B cell (primary cell): ENCODE data around the gene BCAP29. TPM values are rescaled to one million over a fixed set of nuclear protein-coding genes. Genes with fewer than 3 reads are reported as not detected.
A peak's percentile ranks its signal among the peaks of the same experiment; 100 is the strongest.

Experiments used
- ATAC-seq: fragments of 200-7000 bp; cut with Tn5 transposase; one replicate; pipeline ENCODE4 v1.10.0; 2021; ENCODE audit warnings: low read depth, mild to moderate bottlenecking, moderate number of reproducible peaks, moderate library complexity
- CTCF ChIA-PET: fragments of 350-600 bp; sonication (Branson Sonifier 250); formaldehyde crosslinking; loops from one replicate; lab custom pipeline; 2021; ENCODE audit warnings: antibody characterized with exemption, inconsistent platforms; lab: Charles Lee
- POLR2A ChIA-PET: fragments of 350-600 bp; sonication (Branson Sonifier 250); formaldehyde crosslinking; loops from one replicate; lab custom pipeline; 2021; ENCODE audit warnings: antibody characterized with exemption; lab: Charles Lee
- DNase-seq: peaks from one replicate; pipeline ENCODE4 v3.0.0; 2013
- H2AFZ ChIP-seq: 2 replicates; pipeline ENCODE4 v1.6.1; 2012; ENCODE audit warnings: mild to moderate bottlenecking, low read depth, low read length; ENCODE audit not compliant: insufficient read depth, poor library complexity, severe bottlenecking
- H3K27ac ChIP-seq, 2 donors: 1 replicate in 1 of 2; 2 replicates in 1 of 2; pipeline ENCODE4 v1.5.1; 2012 to 2013; ENCODE audit warnings: low read length in 2 of 2, mild to moderate bottlenecking in 2 of 2, moderate library complexity in 1 of 2
- H3K27me3 ChIP-seq, 4 experiments: fragments of 200-600 bp in 1 of 4; sonication (generic) in 1 of 4; replicated peaks in 1 of 4; 1 replicate in 2 of 4; 2 replicates in 2 of 4; pipeline versions ENCODE4 v1.6.1 to v1.7.0; 2013 to 2016; ENCODE audit warnings: low read length in 3 of 4, mild to moderate bottlenecking in 2 of 4, mixed read lengths in 1 of 4, moderate library complexity in 1 of 4; ENCODE audit not compliant: insufficient read depth in 4 of 4, control insufficient read depth in 3 of 4; ENCODE audit errors: control extremely low read depth in 1 of 4
- H3K36me3 ChIP-seq, 2 experiments: replicated peaks in 1 of 2; 1 replicate in 1 of 2; 2 replicates in 1 of 2; pipeline versions ENCODE4 v1.6.1 to v1.7.1; 2013; ENCODE audit warnings: low read length in 1 of 2; ENCODE audit not compliant: insufficient read depth in 2 of 2, control insufficient read depth in 1 of 2; ENCODE audit errors: control extremely low read depth in 1 of 2, extremely low read depth in 1 of 2
- H3K4me1 ChIP-seq, 2 donors: fragments of 200-600 bp in 1 of 2; sonication (generic) in 1 of 2; 1 replicate in 1 of 2; 2 replicates in 1 of 2; pipeline versions ENCODE4 v1.5.1 to v1.6.1; 2013 to 2017; ENCODE audit warnings: low read length in 2 of 2; ENCODE audit not compliant: control insufficient read depth in 2 of 2, insufficient read depth in 2 of 2
- H3K4me2 ChIP-seq: replicated peaks from 2 replicates; pipeline ENCODE3; 2012; ENCODE audit warnings: mild to moderate bottlenecking, low read depth, low read length; ENCODE audit not compliant: poor library complexity, severe bottlenecking
- H3K4me3 ChIP-seq, 5 experiments: fragments of 200-600 bp in 1 of 5; sonication (generic) in 1 of 5; 1 replicate in 3 of 5; 2 replicates in 2 of 5; pipeline versions ENCODE4 v1.5.1 to v1.7.0; 2011 to 2016; ENCODE audit warnings: low read length in 4 of 5, mild to moderate bottlenecking in 4 of 5, low read depth in 2 of 5, control low read depth in 1 of 5, moderate library complexity in 1 of 5; ENCODE audit not compliant: insufficient read depth in 1 of 5; ENCODE audit errors: control extremely low read depth in 1 of 5, extremely low read depth in 1 of 5
- H3K79me2 ChIP-seq: fragments of 200-600 bp; sonication (generic); one replicate; pipeline ENCODE4 v1.6.0; 2016; ENCODE audit warnings: low read length; ENCODE audit not compliant: control insufficient read depth, insufficient read depth
- H3K9ac ChIP-seq: fragments of 200-600 bp; sonication (generic); 2 replicates; pipeline ENCODE4 v1.6.1; 2017; ENCODE audit warnings: mild to moderate bottlenecking, low read length, moderate library complexity
- H3K9me3 ChIP-seq, 3 donors: one replicate each; pipeline versions ENCODE4 v1.6.1 to v1.7.1; 2013; ENCODE audit warnings: low read length in 2 of 3; ENCODE audit not compliant: control insufficient read depth in 2 of 3, insufficient read depth in 1 of 3; ENCODE audit errors: control extremely low read depth in 1 of 3
- H4K20me1 ChIP-seq: 2 replicates; pipeline ENCODE4 v1.6.0; 2012; ENCODE audit warnings: mild to moderate bottlenecking, low read length; ENCODE audit not compliant: insufficient read depth, control insufficient read depth, poor library complexity, severe bottlenecking
- H3K27ac Mint-ChIP-seq: one replicate; pipeline ENCODE4 v1.8.0; 2021; ENCODE audit warnings: mixed read lengths
- H3K27me3 Mint-ChIP-seq: one replicate; pipeline ENCODE4 v1.8.0; 2021; ENCODE audit warnings: mixed read lengths
- H3K4me1 Mint-ChIP-seq: one replicate; pipeline ENCODE4 v1.8.0; 2021; ENCODE audit warnings: mixed read lengths
- H3K4me3 Mint-ChIP-seq: one replicate; pipeline ENCODE4 v1.8.0; 2021; ENCODE audit warnings: mixed read lengths
- H3K9me3 Mint-ChIP-seq: one replicate; pipeline ENCODE4 v1.8.0; 2022; ENCODE audit warnings: mixed read lengths; ENCODE audit not compliant: insufficient read depth
- EZH2 ChIP-seq: IDR thresholded peaks from 2 replicates; pipeline ENCODE4 v1.6.1; 2012; ENCODE audit warnings: borderline replicate concordance, low read depth, mild to moderate bottlenecking, moderate library complexity, low read length; ENCODE audit not compliant: insufficient read depth, poor library complexity, severe bottlenecking
- WGBS: methylation state at CpG from one replicate; pipeline ENCODE4 v1.1.5; 2013; ENCODE audit warnings: missing lambda C conversion rate; ENCODE audit not compliant: insufficient coverage; 5-methylcytosine and 5-hydroxymethylcytosine counted together
- intact Hi-C: fragments of 100-400 bp; cut with micrococcal nuclease; formaldehyde crosslinking; loops from one replicate; pipeline ENCODE4 v1.10.0; 2022
- polyA plus RNA-seq: library from polyadenylated mRNA; depleted of rRNA; stranded (reverse); fragments of >200 nt; gene quantifications from 2 replicates; pipeline ENCODE4 v1.2.3, GENCODE V29; 2012
- total RNA-seq, 2 donors: library from RNA; stranded (reverse); fragments of 120-200 nt in 1 of 2; gene quantifications; 1 replicate in 1 of 2; 2 replicates in 1 of 2; pipeline versions ENCODE4 v1.2.3 to v1.2.4, GENCODE V29; 2013 to 2022
- TF ChIP-seq, protein P1 (sequence below): fragments of 200-600 bp; IDR thresholded peaks from one replicate; pipeline ENCODE4 v1.8.0; 2022; ENCODE audit warnings: antibody characterized with exemption, mild to moderate bottlenecking

Gene BCAP29
- total and polyA plus RNA-seq, 2 donors (not counting 1 experiment from before 2014, with no cell fraction given): 24.6 to 27.3 TPM

DNA sequence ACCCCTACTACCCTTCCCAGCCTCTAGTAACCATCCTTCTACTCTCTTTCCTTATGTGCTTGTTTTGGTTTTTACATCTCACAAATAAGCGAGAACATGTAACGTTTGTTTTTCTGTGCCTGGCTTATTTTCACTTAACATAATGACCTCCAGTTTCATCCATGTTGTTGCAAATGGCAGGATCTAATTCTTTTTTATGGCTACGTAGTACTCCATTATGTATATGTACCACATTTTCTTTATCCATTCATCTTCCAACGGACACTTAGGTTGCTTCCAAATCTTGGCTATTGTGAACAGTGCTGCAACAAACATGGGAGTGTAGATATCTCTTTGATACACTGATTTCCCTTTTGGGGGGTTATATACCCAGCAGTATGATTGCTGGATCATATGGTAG is 47.0 kb downstream of the BCAP29 start:
- TF ChIP-seq, protein P1, sequence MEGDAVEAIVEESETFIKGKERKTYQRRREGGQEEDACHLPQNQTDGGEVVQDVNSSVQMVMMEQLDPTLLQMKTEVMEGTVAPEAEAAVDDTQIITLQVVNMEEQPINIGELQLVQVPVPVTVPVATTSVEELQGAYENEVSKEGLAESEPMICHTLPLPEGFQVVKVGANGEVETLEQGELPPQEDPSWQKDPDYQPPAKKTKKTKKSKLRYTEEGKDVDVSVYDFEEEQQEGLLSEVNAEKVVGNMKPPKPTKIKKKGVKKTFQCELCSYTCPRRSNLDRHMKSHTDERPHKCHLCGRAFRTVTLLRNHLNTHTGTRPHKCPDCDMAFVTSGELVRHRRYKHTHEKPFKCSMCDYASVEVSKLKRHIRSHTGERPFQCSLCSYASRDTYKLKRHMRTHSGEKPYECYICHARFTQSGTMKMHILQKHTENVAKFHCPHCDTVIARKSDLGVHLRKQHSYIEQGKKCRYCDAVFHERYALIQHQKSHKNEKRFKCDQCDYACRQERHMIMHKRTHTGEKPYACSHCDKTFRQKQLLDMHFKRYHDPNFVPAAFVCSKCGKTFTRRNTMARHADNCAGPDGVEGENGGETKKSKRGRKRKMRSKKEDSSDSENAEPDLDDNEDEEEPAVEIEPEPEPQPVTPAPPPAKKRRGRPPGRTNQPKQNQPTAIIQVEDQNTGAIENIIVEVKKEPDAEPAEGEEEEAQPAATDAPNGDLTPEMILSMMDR: no peak
- no peak for TF ChIP-seq EZH2
- H2AFZ ChIP-seq: no peak overlapping the region
- CTCF ChIA-PET: no interaction called here
- Mint-ChIP-seq H3K9me3 (no peaks in the 10 kb centered on the region), H3K27me3 (no peaks in the 10 kb centered on the region), H3K27ac (no peak overlapping the region), H3K4me3 (no peak overlapping the region), H3K4me1 (peaks cover 18% of the 10 kb centered on the region)
- no peak overlapping the region for H3K4me2 ChIP-seq
- H3K4me3 ChIP-seq: no peak overlapping the region
- intact Hi-C loops: loop anchor here (5.0 kb wide), 1 partner anchor 35 kb away; the partner anchor contains the start of gene SLC26A4
- WGBS: no CpG with 5 or more reads among the region's 4 CpGs
- no peak overlapping the region for H3K9ac ChIP-seq
- H3K4me1 ChIP-seq: peaks cover 21 to 22% of the 10 kb centered on the region in 2 donors
- POLR2A ChIA-PET: interaction anchor here (0.6 kb wide), 1 partner anchor 12 kb away, joined by 8 read pairs; no protein-coding TSS in a partner anchor
- H3K36me3 ChIP-seq: no peaks in the 10 kb centered on the region
- no peaks in the 10 kb centered on the region for H3K9me3 ChIP-seq
- H3K27ac ChIP-seq: no peak overlapping the region
- no peaks in the 10 kb centered on the region for H3K27me3 ChIP-seq
- no peaks in the 10 kb centered on the region for H4K20me1 ChIP-seq
- H3K79me2 ChIP-seq: no peaks in the 10 kb centered on the region
- no peak for DNase-seq
- no peak for ATAC-seq

DNA sequence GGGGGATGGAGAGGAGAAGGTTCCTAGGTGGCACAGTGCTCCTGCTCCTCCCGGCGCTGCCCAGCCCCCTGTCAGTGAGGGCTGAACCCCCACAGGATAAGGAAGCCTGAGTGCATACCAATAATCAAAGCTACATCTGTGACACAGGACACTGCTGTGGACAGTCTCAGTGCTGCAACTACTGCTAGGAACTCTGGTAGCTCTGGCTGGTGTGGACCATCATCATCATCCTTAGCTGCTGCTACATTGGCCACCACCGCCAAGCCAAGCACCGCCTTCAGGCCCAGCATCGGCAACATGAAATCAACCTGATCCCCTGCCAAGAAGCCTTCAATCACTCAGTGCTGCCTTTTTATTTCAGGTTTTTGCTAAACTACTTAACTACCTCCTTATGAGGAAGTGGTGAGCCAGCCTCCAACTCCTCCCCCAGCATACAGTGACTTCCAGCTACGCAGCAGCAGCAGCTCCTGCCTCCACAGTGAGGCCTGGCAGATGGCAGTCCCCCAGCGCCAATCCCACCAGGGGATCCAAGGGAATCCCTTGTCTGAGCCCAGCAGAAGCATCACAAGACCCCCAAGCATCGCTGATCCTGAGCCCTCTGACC is 48.5 kb downstream of the BCAP29 start:
- no peaks in the 10 kb centered on the region for H3K27me3 ChIP-seq
- H3K9ac ChIP-seq: peak overlapping the region; percentile 18
- WGBS: 50% methylated on average over 8 of the region's 8 CpGs
- H3K4me2 ChIP-seq: peak overlapping the region; percentile 57
- Mint-ChIP-seq H3K9me3 (no peaks in the 10 kb centered on the region), H3K27ac (peak overlapping the region; percentile 85), H3K27me3 (no peaks in the 10 kb centered on the region), H3K4me1 (peaks cover 33% of the 10 kb centered on the region), H3K4me3 (peak overlapping the region; percentile 40)
- ChIA-PET POLR2A (interaction anchor here (1.2 kb wide), 1 partner anchor 10 kb away, joined by 4 read pairs; no protein-coding TSS in a partner anchor), CTCF (interaction anchor here (0.8 to 1.1 kb wide), 2 partner anchors 10 to 96 kb away, joined by 3 to 4 read pairs; no protein-coding TSS in a partner anchor)
- no peak overlapping the region for H3K4me3 ChIP-seq
- H3K27ac ChIP-seq: peak overlapping the region in 1 of 2 donors; percentile 25
- no peaks in the 10 kb centered on the region for H3K9me3 ChIP-seq
- H3K4me1 ChIP-seq: peaks cover 26 to 27% of the 10 kb centered on the region in 2 donors
- peak; percentile 92 for ATAC-seq
- peak; percentile 61 for DNase-seq
- H4K20me1 ChIP-seq: no peaks in the 10 kb centered on the region
- intact Hi-C loops: loop anchor here (5.0 kb wide), 1 partner anchor 34 kb away; the partner anchor contains the start of gene SLC26A4
- H3K79me2 ChIP-seq: no peaks in the 10 kb centered on the region
- H3K36me3 ChIP-seq: no peaks in the 10 kb centered on the region
- TF ChIP-seq EZH2: no peak
- TF ChIP-seq, protein P1: no peak
- peak overlapping the region; percentile 76 for H2AFZ ChIP-seq
